SH-SY5Y (cell line): ENCODE data around the gene DHX16.

ENCODE experiments used
- GATA2 ChIP-seq: IDR thresholded peaks from 2 replicates; pipeline ENCODE4 v1.6.1; 2011; ENCODE audit warnings: mild to moderate bottlenecking, low read depth, low read length
- GATA3 ChIP-seq: IDR thresholded peaks from 2 replicates; pipeline ENCODE4 v1.6.1; 2011; ENCODE audit warnings: low read depth, mild to moderate bottlenecking, low read length, moderate library complexity

GRCh38 chr6:30688569-30688968 is 15.8 kb upstream of the DHX16 start:
- no peak for TF ChIP-seq GATA2
- no peak for TF ChIP-seq GATA3
